Fibroblast of lung (primary cell): ENCODE measurements around the gene C20orf204.

Source experiments
- EZH2 ChIP-seq: IDR thresholded peaks from 2 replicates; pipeline ENCODE4 v1.5.1; 2012; ENCODE audit warnings: low read length, control low read depth, mild to moderate bottlenecking; ENCODE audit errors: missing control alignments
- TF ChIP-seq, protein P1 (sequence below), 2 donors: IDR thresholded peaks in 1 of 2; conservative IDR thresholded peaks in 1 of 2; 1 replicate in 1 of 2; 2 replicates in 1 of 2; pipeline ENCODE4 v1.5.1; 2011 to 2012; ENCODE audit warnings: low read length in 2 of 2, control low read depth in 1 of 2, inconsistent platforms in 1 of 2, low read depth in 1 of 2, mild to moderate bottlenecking in 1 of 2

DNA sequence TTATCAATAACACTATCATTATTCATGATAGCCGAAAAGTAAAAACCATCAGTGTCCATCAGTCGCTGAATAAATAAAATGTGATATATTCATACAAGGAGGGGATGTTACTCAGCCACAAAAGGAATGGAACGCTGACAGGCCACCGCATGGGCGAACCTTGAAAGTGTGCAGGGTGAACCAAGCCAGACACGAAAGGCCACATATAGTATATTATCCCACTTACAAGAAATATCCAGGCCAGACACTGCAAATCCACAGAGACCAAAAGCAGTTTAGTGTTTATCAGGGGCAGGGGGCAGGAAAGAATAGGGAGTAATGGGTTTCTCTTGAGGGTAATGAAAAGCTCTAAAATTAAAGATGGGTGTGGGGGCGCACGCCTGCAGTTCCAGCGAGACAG lies 7.8 kb downstream of the C20orf204 start:
- TF ChIP-seq, protein P1, sequence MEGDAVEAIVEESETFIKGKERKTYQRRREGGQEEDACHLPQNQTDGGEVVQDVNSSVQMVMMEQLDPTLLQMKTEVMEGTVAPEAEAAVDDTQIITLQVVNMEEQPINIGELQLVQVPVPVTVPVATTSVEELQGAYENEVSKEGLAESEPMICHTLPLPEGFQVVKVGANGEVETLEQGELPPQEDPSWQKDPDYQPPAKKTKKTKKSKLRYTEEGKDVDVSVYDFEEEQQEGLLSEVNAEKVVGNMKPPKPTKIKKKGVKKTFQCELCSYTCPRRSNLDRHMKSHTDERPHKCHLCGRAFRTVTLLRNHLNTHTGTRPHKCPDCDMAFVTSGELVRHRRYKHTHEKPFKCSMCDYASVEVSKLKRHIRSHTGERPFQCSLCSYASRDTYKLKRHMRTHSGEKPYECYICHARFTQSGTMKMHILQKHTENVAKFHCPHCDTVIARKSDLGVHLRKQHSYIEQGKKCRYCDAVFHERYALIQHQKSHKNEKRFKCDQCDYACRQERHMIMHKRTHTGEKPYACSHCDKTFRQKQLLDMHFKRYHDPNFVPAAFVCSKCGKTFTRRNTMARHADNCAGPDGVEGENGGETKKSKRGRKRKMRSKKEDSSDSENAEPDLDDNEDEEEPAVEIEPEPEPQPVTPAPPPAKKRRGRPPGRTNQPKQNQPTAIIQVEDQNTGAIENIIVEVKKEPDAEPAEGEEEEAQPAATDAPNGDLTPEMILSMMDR (conservative IDR thresholded peaks at IDR 0.05 in 1 of 2, IDR thresholded peaks at IDR 0.05 in 1 of 2; ENCODE audit: low read depth in 1 of 2, low read length in 2 of 2) = no peak
- TF ChIP-seq EZH2 = no peak
